Myocyte (in vitro differentiated cells): ENCODE measurements around the gene DENND1C. TPM values are rescaled to one million over a fixed set of nuclear protein-coding genes. Genes with fewer than 3 reads are reported as not detected.
"Not testable (repeated sequence)": the region's sequence is repeated elsewhere in the genome, so short reads cannot be mapped to it uniquely, and the experiment has no call there.

ENCODE experiments used
- DNase-seq: peaks from one replicate; pipeline ENCODE4 v3.0.0-alpha.2; 2012; ENCODE audit warnings: low read depth
- total RNA-seq: library from RNA; depleted of rRNA; stranded (reverse); fragments of >200 nt; gene quantifications from 2 replicates; pipeline ENCODE4 v1.2.3, GENCODE V29; 2014

Gene DENND1C
- total RNA-seq, 1 donor from 2014 or later: not detected

GRCh38 chr19:6509118-6509971, 27.8 kb upstream of the DENND1C start:
- no peak for DNase-seq

GRCh38 chr19:6508028-6508771, 26.6 kb upstream of the DENND1C start:
- DNase-seq: not testable (repeated sequence)

GRCh38 chr19:6503407-6504201, 22.0 kb upstream of the DENND1C start:
- DNase-seq: no peak

- no peak for DNase-seq
Observed at GRCh38 chr19:6501740-6502648, 20.4 kb upstream of the DENND1C start, which contains the start of gene TUBB4A. Gene TUBB4A, minus strand, starts transcription at chr19:6502309. Its CDS starts 97 bp downstream, at chr19:6502212.

- no peak for DNase-seq
Observed at GRCh38 chr19:6500837-6501739, 19.5 kb upstream of the DENND1C start.

- DNase-seq: no peak
Observed at GRCh38 chr19:6499052-6499790, 17.6 kb upstream of the DENND1C start.

- no peak for DNase-seq
Observed at GRCh38 chr19:6498294-6499036, 16.9 kb upstream of the DENND1C start.

GRCh38 chr19:6495947-6496346, 14.4 kb upstream of the DENND1C start:
- no peak for DNase-seq

- DNase-seq: no peak
Observed at GRCh38 chr19:6494438-6495036, 12.9 kb upstream of the DENND1C start.

GRCh38 chr19:6491802-6492592, 10.4 kb upstream of the DENND1C start:
- no peak for DNase-seq

- DNase-seq: no peak
Observed at GRCh38 chr19:6490134-6490533, 8.5 kb upstream of the DENND1C start.

GRCh38 chr19:6489278-6490061, 7.9 kb upstream of the DENND1C start:
- no peak for DNase-seq

GRCh38 chr19:6484831-6485230, 3.2 kb upstream of the DENND1C start:
- DNase-seq: no peak

GRCh38 chr19:6484230-6484629, 2.6 kb upstream of the DENND1C start:
- no peak for DNase-seq

- no peak for DNase-seq
Observed at GRCh38 chr19:6483235-6483634, 1.6 kb upstream of the DENND1C start.

GRCh38 chr19:6482343-6482686, 728 bp upstream of the DENND1C start:
- DNase-seq: no peak
